SK-N-MC (cell line): ENCODE data around the gene CGB8.
"Not testable (repeated sequence)": the region's sequence is repeated elsewhere in the genome, so short reads cannot be mapped to it uniquely, and the experiment has no call there.

Experiments used
- DNase-seq: peaks from one replicate; pipeline ENCODE4 v3.0.0-alpha.2; 2011; ENCODE audit warnings: low read depth, low spot score
- H3K27ac ChIP-seq: fragments of 200-600 bp; sonication (generic); 2 replicates; pipeline ENCODE4 v1.5.1; 2016; ENCODE audit warnings: mixed run types
- H3K36me3 ChIP-seq: fragments of 200-600 bp; sonication (generic); 2 replicates; pipeline ENCODE4 v1.6.1; 2017; ENCODE audit warnings: antibody characterized with exemption, low read length, mixed read lengths; ENCODE audit not compliant: insufficient read depth
- H3K4me3 ChIP-seq: fragments of 200-600 bp; sonication (generic); 2 replicates; pipeline ENCODE4 v1.5.1; 2016
- H3K9ac ChIP-seq: fragments of 200-600 bp; sonication (generic); 2 replicates; pipeline ENCODE4 v1.8.0; 2017; ENCODE audit warnings: mixed run types, mixed read lengths; ENCODE audit not compliant: insufficient read length
- H3K9me3 ChIP-seq: fragments of 200-600 bp; sonication (generic); 2 replicates; pipeline ENCODE4 v1.6.1; 2017; ENCODE audit warnings: low read depth, mild to moderate bottlenecking, antibody characterized with exemption, low read length, moderate library complexity, mixed read lengths
- EZH2 ChIP-seq: fragments of 200-600 bp; sonication (generic); IDR thresholded peaks from one replicate; pipeline ENCODE4 v1.6.1; 2017; ENCODE audit warnings: antibody characterized with exemption
- FOXP2 ChIP-seq: optimal IDR thresholded peaks from 2 replicates; pipeline ENCODE3; 2011; ENCODE audit warnings: mild to moderate bottlenecking, moderate library complexity; ENCODE audit not compliant: insufficient read depth; ENCODE audit errors: extremely low read length, control extremely low read depth
- POLR2AphosphoS5 ChIP-seq: IDR thresholded peaks from 2 replicates; pipeline ENCODE4 v1.6.1; 2012; ENCODE audit warnings: mild to moderate bottlenecking, low read depth, low read length, borderline replicate concordance

The CGB8 gene

DNA sequence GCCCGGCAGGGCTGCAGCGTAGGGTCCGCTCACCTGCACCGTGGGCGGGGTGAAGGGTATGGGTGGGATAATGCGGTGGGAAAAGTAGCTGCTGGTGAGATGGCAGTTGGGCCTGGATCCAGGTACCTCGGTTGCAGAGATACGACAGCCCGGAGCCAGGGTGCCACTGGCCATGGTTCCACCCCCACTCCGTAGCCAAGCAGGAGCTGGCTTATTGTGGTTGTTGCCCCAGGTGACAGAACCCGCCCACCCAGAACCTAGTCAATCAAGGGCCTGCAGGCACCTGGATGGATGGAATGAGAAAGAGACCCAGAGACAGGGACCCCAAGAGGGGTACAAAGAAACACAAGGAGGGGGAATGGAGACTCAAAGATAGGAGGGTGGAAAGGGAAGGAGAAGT is 28.6 kb downstream of the CGB8 start:
- Histone ChIP-seq H3K9ac (no peak overlapping the region), H3K27ac (no peak overlapping the region), H3K9me3 (no peaks in the 10 kb centered on the region), H3K36me3 (peaks cover 3% of the 10 kb centered on the region; the same call in 1 of the 2 replicates), H3K4me3 (no peak overlapping the region)
- DNase-seq: no peak
- TF ChIP-seq POLR2AphosphoS5: no peak
- no peak for TF ChIP-seq EZH2
- TF ChIP-seq FOXP2: no peak

DNA sequence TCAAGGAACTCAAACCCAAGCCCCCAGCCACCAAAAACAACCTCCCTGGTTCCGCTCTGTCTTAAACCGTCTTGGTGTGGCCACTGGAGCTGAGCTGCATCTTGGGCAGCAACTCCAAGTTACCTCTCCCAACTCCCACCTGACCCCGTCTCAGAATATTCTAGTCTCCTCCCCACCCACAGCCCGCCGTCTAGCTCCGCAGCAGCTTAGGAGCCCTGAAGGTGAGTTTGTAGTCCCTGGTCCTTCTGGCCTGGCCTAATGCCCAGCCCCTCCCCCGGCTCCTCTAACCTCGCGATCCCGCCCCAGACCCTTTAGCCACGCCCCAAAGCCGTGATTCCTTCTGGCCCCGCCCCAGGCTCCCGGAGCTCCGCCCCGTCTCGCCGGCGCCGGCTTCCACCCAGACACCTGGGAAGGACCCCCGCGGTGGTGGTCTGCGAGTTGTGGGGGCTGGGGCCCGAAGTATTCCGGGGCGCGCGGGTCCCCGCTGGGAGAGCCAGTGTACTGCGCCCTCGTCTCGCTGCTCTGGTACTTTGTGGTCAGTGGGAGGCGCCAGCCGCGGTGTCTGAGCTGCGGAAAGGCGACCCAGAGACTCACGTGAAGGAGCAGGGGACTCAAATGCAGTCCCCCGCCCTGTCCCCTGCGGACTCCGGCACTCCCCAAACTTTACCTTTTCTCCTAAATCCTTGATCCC is 29.5 kb downstream of the CGB8 start:
- no peak for DNase-seq
- H3K9me3 ChIP-seq: no peaks in the 10 kb centered on the region
- H3K4me3 ChIP-seq: 0 out of 2 replicates have a peak overlapping the region, but pooled peaks have one; percentile 25
- H3K36me3 ChIP-seq: peaks cover 10% of the 10 kb centered on the region; the same call in 1 of the 2 replicates
- H3K9ac ChIP-seq: no peak overlapping the region
- TF ChIP-seq EZH2: no peak
- TF ChIP-seq POLR2AphosphoS5: no peak
- TF ChIP-seq FOXP2: no peak
- no peak overlapping the region for H3K27ac ChIP-seq

DNA sequence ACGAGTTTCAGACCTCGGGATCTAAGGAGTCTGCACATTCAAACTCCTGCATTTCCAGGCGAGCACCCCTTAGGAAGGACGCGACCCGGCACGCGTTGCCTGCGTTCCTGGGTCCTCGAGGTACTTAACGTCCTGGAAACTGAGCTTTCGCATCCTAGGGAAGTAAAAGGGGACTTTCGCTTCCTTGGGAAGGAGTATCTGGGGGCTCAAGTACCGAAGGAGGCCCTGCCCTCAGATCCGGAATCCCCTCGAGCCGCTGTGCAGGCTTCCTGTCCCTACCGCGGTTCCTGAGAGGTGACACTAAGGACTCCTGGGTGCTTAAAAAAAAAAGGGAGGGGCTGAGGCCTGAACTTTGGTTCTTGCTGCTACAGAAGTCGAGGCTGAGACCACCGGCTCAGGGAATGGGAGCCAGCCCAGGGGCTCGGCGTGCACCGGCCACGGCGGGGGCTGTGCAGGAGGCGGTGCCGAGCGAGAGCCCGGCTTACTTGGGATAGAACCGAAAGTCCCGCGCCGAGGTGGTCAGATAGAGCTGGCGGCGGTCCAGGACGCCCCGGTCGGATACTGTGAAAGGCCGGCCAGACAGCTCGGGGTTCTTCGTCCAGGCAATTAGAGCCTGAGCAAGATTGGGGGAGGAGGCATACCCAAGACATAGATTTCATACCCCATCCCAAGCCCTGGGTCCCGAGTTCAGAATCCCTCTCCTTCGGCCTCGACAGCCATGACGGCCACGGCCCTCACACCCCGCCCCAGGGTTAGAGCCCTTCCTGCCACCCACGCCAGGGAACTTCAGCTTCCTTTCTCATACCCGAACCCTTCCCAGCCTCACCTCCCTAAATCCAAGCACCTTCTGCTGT is 30.3 kb downstream of the CGB8 start:
- H3K36me3 ChIP-seq, DNase-seq, H3K9me3 ChIP-seq, H3K27ac ChIP-seq: not testable (repeated sequence)
- Histone ChIP-seq H3K4me3 (peak overlapping the region; percentile 83), H3K9ac (peak overlapping the region; percentile 62)

DNA sequence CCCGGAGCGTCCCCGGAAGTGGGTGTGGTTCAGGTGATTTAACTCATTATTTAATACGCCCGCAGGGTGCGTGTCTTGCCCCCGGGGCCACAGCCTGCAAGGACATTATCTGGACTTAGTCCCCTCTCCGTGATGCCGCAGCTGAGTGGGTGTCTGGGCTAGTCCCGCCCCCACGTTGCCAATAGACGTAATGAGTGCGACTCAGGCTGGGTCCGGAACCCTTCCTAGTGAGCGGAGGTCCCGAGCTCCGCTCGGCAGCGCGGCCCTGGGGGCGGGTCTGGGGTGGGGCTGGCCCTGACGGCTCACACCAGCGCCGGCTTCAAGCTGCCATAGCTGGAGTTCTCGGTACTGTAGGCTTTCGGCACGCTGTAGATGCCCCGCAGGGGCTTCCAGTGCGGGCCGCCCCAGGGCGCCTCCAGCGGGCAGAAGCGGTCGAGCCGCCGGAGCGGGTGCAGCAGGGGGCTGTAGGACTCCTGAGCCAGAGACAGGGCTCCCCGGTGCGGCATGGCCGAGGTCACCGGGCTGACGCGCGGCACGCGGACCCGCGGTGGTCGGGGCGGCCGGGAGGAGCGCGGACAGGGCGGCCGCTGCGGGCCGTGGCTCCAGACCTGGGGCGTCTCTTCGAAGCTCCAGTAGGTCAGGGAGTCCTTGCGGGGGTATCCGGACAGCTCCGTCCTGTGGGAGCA is 31.1 kb downstream of the CGB8 start:
- DNase-seq: no peak
- Histone ChIP-seq H3K27ac (no peak overlapping the region), H3K9ac (peak overlapping the region; percentile 62)

DNA sequence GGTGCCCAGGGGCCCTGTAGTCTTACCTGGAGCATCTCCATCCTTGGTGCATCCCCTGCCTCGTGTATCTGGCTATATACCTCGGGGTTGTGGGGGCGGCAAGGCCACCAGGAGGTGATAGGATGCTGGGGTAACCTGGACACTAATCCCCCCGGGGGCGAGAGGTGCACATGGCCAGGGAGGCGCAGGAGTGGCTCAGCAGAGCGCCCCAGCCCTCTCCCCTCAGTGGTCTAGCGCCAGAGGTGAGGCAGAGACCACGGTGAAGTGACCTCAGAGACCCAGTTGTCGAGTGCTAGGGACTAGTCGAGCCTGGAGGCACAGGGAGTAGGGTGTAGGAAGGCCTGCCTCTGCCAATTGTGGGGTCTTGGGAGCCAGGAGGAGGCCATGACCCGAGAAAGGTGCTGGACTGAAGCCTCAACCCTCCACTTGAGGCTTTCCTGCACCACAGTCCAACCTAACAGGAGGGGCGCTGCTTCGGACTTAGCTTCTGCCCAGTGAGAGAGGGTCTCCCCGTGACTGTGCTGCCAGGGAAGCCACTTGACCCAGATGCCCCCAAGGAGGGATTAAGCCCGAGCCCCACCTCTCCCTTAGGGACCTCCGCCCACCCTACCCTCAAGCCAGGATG is 31.8 kb downstream of the CGB8 start, which contains the start of gene LHB:
LHB (minus strand) TSS at position 51 of the 625 bp plus-strand sequence; CDS start at position 41, 10 bp downstream.
- H3K4me3 ChIP-seq: peak within 1 kb of the TSS; percentile 83
- peak within 1 kb of the TSS; percentile 62 for H3K9ac ChIP-seq
- H3K36me3 ChIP-seq: peaks cover 15% of the 10 kb centered on the region; the same call in 1 of the 2 replicates
- H3K27ac ChIP-seq: no peak within 1 kb of the TSS
- H3K9me3 ChIP-seq: no peaks in the 10 kb centered on the region
- no peak for TF ChIP-seq EZH2
- TF ChIP-seq POLR2AphosphoS5: no peak
- TF ChIP-seq FOXP2: no peak
- DNase-seq: no peak

More for the DNA sequence above, 31.1 kb downstream of the CGB8 start:
- Histone ChIP-seq H3K9me3 (no peaks in the 10 kb centered on the region), H3K36me3 (peaks cover 10% of the 10 kb centered on the region; the same call in 1 of the 2 replicates), H3K4me3 (peak overlapping the region; percentile 83)
- TF ChIP-seq FOXP2: no peak
- no peak for TF ChIP-seq EZH2
- peak; percentile 64 for TF ChIP-seq POLR2AphosphoS5

DNA sequence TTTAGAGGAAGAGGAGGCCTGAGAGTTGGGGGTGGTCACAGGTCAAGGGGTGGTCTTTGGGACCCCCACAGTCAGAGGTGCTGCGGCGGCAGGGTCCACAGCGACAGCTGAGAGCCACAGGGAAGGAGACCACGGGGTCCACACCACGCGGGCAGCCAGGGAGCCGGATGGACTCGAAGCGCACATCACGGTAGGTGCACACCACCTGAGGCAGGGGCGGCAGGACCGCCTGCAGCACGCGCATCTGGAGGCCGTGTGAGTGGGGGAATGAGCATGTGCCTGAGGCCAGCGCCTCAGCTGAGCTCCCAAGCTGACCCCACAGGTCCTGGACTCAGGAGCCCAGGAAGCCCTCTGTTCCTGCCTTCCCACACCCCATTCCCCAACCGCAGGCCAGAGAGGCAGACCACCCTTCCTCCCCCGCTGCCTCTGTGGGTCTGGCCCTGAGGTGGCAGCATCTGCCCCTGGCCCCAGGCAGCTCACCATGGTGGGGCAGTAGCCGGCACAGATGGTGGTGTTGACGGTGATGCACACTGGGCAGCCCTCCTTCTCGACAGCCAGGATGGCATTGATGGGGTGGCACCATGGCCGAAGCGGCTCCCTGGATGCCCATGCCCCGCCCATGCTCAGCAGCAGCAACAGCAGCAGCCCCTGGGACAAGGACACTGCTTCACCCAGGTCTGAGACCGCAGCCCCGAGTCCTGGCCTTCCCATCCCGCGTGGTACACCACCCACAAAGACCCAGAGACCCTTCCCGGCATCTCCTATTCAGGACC is 32.7 kb downstream of the CGB8 start:
- Histone ChIP-seq H3K27ac (no peak overlapping the region), H3K9ac (no peak overlapping the region), H3K4me3 (no peak overlapping the region), H3K36me3 (peaks cover 24% of the 10 kb centered on the region), H3K9me3 (no peaks in the 10 kb centered on the region)
- no peak for DNase-seq
- no peak for TF ChIP-seq EZH2
- no peak; the same call in 1 of the 2 replicates for TF ChIP-seq POLR2AphosphoS5
- no peak for TF ChIP-seq FOXP2

DNA sequence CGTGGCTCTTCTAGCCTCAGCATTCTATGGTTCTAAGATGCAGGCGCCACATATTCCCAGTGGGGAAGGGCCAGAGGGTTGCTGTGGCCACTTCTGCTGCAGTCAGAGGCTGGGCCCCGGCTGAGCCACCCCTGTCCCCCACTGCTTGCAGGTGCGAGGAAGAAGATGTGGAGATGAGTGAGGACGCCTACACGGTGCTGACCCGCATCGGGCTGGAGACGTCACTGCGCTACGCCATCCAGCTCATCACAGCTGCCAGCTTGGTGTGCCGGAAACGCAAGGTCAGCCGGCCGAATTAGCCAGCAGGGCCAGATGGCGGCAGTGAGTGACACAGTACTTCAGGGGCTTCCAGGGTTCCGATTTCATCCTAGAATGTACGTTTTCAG is 34.0 kb downstream of the CGB8 start:
- no peak overlapping the region for H3K9ac ChIP-seq
- H3K27ac ChIP-seq: no peak overlapping the region
- DNase-seq: no peak
- no peaks in the 10 kb centered on the region for H3K9me3 ChIP-seq
- no peak overlapping the region for H3K4me3 ChIP-seq
- no peak for TF ChIP-seq FOXP2
- TF ChIP-seq POLR2AphosphoS5: no peak
- no peak for TF ChIP-seq EZH2
- H3K36me3 ChIP-seq: peaks cover 36% of the 10 kb centered on the region

DNA sequence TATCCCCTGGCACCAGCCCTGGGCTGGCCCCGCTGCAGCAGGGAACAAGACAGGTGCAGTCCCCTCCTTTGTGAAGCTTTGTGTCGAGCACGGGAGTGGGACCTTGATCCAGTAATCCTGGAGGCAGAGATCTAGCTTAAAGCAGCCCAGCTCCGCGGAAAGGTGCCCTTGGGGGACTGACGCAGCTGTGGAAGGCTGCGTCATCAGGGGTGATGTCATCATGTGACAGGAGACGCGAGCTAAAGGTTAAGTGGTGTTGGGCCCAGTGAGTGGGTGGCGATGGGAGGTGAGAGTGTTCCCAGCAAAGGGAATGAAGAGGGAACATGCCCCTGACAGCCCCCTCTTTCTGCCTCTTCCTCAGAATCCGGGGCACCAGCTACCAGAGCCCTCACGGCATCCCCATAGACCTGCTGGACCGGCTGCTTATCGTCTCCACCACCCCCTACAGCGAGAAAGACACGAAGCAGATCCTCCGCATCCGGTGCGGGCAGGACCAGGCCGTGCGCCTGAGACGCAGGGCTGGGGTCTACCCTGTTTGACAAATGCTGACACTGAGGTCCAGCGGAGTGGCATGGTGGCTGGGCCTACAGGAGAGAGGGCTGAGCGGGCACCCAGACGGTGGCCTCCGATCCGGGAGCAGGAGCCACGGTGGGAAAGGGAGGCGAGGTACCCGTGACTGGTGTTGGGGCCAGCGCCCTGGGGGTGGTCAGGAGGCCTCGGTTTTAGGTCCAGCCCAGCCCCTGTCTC is 34.6 kb downstream of the CGB8 start:
- Histone ChIP-seq H3K9ac (no peak overlapping the region), H3K36me3 (peaks cover 41% of the 10 kb centered on the region), H3K4me3 (no peak overlapping the region), H3K9me3 (no peaks in the 10 kb centered on the region), H3K27ac (no peak overlapping the region; the same call in 1 of the 2 replicates)
- no peak for DNase-seq
- TF ChIP-seq POLR2AphosphoS5 (no peak), FOXP2 (no peak), EZH2 (no peak)
